HepG2 (cell line): ENCODE measurements around the gene SNRPB2.

Experiments used
- EP300 ChIP-seq, 3 experiments: sonication (generic) in 1 of 3; formaldehyde crosslinking in 1 of 3; IDR thresholded peaks; 2 replicates each; pipeline versions ENCODE4 v1.5.1 to v1.6.1; 2011 to 2020; ENCODE audit warnings: low read depth in 2 of 3, low read length in 2 of 3, borderline replicate concordance in 1 of 3, improper control_type of control experiment in 1 of 3, mild to moderate bottlenecking in 1 of 3, missing genetic modification reagents in 1 of 3, moderate library complexity in 1 of 3
- FIP1L1 ChIP-seq: fragments of 200-400 bp; formaldehyde crosslinking; IDR thresholded peaks from 2 replicates; pipeline ENCODE4 v1.6.1; 2018; ENCODE audit warnings: low read depth, mild to moderate bottlenecking, low read length, moderate library complexity, borderline replicate concordance; ENCODE audit not compliant: insufficient read depth
- GATAD2A ChIP-seq: IDR thresholded peaks from 2 replicates; pipeline ENCODE4 v1.6.1; 2016
- JUNB ChIP-seq: sonication (generic); formaldehyde crosslinking; IDR thresholded peaks from 2 replicates; pipeline ENCODE4 v1.8.0; 2022; ENCODE audit warnings: missing genetic modification reagents, mild to moderate bottlenecking, borderline replicate concordance
- NR2C2 ChIP-seq: sonication (generic); formaldehyde crosslinking; IDR thresholded peaks from 2 replicates; pipeline ENCODE4 v1.4.0; 2020; ENCODE audit warnings: missing genetic modification reagents, mild to moderate bottlenecking, moderate library complexity, borderline replicate concordance
- RAD21 ChIP-seq: fragments of 450-650 bp; formaldehyde crosslinking; IDR thresholded peaks from 2 replicates; pipeline ENCODE4 v1.5.0; 2020; ENCODE audit warnings: mild to moderate bottlenecking
- TCF7L2 ChIP-seq: IDR thresholded peaks from 2 replicates; pipeline ENCODE4 v1.6.1; 2011; ENCODE audit warnings: mild to moderate bottlenecking, low read depth, low read length, moderate library complexity
- ZFP90 ChIP-seq: sonication (generic); formaldehyde crosslinking; IDR thresholded peaks from 2 replicates; pipeline ENCODE4 v1.8.0; 2022; ENCODE audit warnings: missing genetic modification reagents, mild to moderate bottlenecking, inconsistent platforms, borderline replicate concordance
- ZNF138 ChIP-seq: sonication (generic); formaldehyde crosslinking; IDR thresholded peaks from 2 replicates; pipeline ENCODE4 v1.5.0; 2020; ENCODE audit warnings: mild to moderate bottlenecking, low read depth, missing genetic modification reagents
- ZNF367 ChIP-seq: sonication (generic); formaldehyde crosslinking; IDR thresholded peaks from 2 replicates; pipeline ENCODE4 v1.4.0; 2020; ENCODE audit warnings: missing genetic modification reagents, borderline replicate concordance
- ZNF569 ChIP-seq: sonication (generic); formaldehyde crosslinking; IDR thresholded peaks from 2 replicates; pipeline ENCODE4 v1.5.0; 2020; ENCODE audit warnings: mild to moderate bottlenecking, missing genetic modification reagents, moderate library complexity, borderline replicate concordance
- ZNF780A ChIP-seq: sonication (generic); formaldehyde crosslinking; IDR thresholded peaks from 2 replicates; pipeline ENCODE4 v1.8.0; 2022; ENCODE audit warnings: mild to moderate bottlenecking, missing genetic modification reagents, moderate library complexity
- TF ChIP-seq, protein P1 (sequence below): sonication (generic); formaldehyde crosslinking; IDR thresholded peaks from 2 replicates; pipeline ENCODE4 v1.5.0; 2020; ENCODE audit warnings: mild to moderate bottlenecking, missing genetic modification reagents, moderate library complexity

DNA sequence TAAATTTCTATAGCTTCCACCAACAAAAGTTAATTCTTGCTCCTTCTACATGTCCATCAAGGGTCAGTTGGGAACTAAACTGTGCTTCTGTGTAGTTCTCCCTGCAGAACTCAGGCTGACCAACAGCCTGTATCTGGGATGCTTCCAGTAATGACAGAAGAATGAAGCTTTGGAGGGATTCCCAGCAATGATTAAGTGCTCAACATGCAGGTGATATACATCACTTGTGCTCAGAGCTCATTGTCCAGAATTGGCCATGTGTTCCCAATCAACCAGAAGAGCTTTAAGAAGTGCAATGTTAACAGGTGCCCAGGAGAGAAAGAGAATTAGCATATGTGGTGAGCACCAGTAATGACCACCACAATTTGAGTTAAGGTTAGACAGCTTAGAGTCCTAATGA, 37.4 kb upstream of the SNRPB2 start:
- TF ChIP-seq, protein P1, sequence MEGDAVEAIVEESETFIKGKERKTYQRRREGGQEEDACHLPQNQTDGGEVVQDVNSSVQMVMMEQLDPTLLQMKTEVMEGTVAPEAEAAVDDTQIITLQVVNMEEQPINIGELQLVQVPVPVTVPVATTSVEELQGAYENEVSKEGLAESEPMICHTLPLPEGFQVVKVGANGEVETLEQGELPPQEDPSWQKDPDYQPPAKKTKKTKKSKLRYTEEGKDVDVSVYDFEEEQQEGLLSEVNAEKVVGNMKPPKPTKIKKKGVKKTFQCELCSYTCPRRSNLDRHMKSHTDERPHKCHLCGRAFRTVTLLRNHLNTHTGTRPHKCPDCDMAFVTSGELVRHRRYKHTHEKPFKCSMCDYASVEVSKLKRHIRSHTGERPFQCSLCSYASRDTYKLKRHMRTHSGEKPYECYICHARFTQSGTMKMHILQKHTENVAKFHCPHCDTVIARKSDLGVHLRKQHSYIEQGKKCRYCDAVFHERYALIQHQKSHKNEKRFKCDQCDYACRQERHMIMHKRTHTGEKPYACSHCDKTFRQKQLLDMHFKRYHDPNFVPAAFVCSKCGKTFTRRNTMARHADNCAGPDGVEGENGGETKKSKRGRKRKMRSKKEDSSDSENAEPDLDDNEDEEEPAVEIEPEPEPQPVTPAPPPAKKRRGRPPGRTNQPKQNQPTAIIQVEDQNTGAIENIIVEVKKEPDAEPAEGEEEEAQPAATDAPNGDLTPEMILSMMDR (CRISPR knock-in tag), result no peak
- no peak for TF ChIP-seq ZNF138 (CRISPR knock-in tag)
- TF ChIP-seq FIP1L1, result no peak
- no peak for TF ChIP-seq NR2C2 (CRISPR knock-in tag)
- no peak for TF ChIP-seq ZFP90 (CRISPR knock-in tag)
- TF ChIP-seq RAD21, result no peak
- no peak for TF ChIP-seq ZNF780A (CRISPR knock-in tag)
- TF ChIP-seq GATAD2A (CRISPR knock-in tag), result no peak
- no peak for TF ChIP-seq EP300 (IDR thresholded peaks at IDR 0.05; ENCODE audit: low read depth in 2 of 2, low read length in 2 of 2)
- no peak for TF ChIP-seq EP300 (CRISPR knock-in tag; IDR thresholded peaks at IDR 0.05; ENCODE audit: borderline replicate concordance)
- TF ChIP-seq JUNB (CRISPR knock-in tag), result no peak
- no peak for TF ChIP-seq ZNF569 (CRISPR knock-in tag)
- no peak for TF ChIP-seq ZNF367 (CRISPR knock-in tag)
- TF ChIP-seq TCF7L2, result no peak
